ENCODE data around the gene EDA. TPM values are rescaled to one million over a fixed set of nuclear protein-coding genes. Genes with fewer than 3 reads are reported as not detected.

EDA gene
- total and polyA plus RNA-seq, 2 of the 13 experiments (the other 11 are each of a cell fraction or from before 2014, with no cell fraction given), result 8.8 to 11.2 TPM

- Histone ChIP-seq H3K27me3 (ENCODE audit: control insufficient read depth in 1 of 2, insufficient read depth in 2 of 2, low read length in 2 of 2) (no peaks in the 10 kb centered on the region), H3K27ac (ENCODE audit: extremely low read length, insufficient read depth, low read length) (no peak overlapping the region), H4K20me1 (ENCODE audit: insufficient read depth, low read length) (no peaks in the 10 kb centered on the region), H3K9me3 (ENCODE audit: low read length) (no peaks in the 10 kb centered on the region), H2AFZ (ENCODE audit: low read length) (no peak overlapping the region), H3K4me3 (replicated peaks in 1 of 3; ENCODE audit: insufficient read depth in 1 of 3, low read depth in 2 of 3, low read length in 3 of 3) (peak overlapping the region in 1 of 3 experiments; percentile 54; a peak in 2 of 6 replicates), H3K4me2 (ENCODE audit: low read depth, low read length) (peak overlapping the region; percentile 74), H3K4me1 (ENCODE audit: insufficient read depth, low read length) (peaks cover 63% of the 10 kb centered on the region), H3K9ac (ENCODE audit: insufficient read depth, low read depth, low read length) (no peak overlapping the region), H3K36me3 (replicated peaks in 1 of 2; ENCODE audit: control insufficient read depth in 1 of 2, insufficient read depth in 2 of 2, low read length in 2 of 2) (no peaks in the 10 kb centered on the region), H3K79me2 (ENCODE audit: insufficient read depth, low read length) (peaks cover 24% of the 10 kb centered on the region)
- TF ChIP-seq TSC22D2 (CRISPR knock-in tag; IDR thresholded peaks at IDR 0.05; ENCODE audit: borderline replicate concordance) (no peak), AFF4 (CRISPR knock-in tag; IDR thresholded peaks at IDR 0.05) (no peak), TERF1 (CRISPR knock-in tag; IDR thresholded peaks at IDR 0.05) (no peak), SNAI1 (CRISPR knock-in tag; IDR thresholded peaks at IDR 0.05; ENCODE audit: borderline replicate concordance) (no peak), ZNF615 (CRISPR knock-in tag; IDR thresholded peaks at IDR 0.05; ENCODE audit: borderline replicate concordance) (no peak), PCBP1 (IDR thresholded peaks at IDR 0.05; ENCODE audit: borderline replicate concordance, low read depth, low read length) (no peak), NRL (CRISPR knock-in tag; IDR thresholded peaks at IDR 0.05; ENCODE audit: borderline replicate concordance) (no peak), TRAFD1 (CRISPR knock-in tag; IDR thresholded peaks at IDR 0.05; ENCODE audit: borderline replicate concordance) (no peak), ZNF446 (CRISPR knock-in tag; IDR thresholded peaks at IDR 0.05) (no peak), SPEN (CRISPR knock-in tag; IDR thresholded peaks at IDR 0.05; ENCODE audit: low read depth) (no peak), ZSCAN20 (CRISPR knock-in tag; IDR thresholded peaks at IDR 0.05; ENCODE audit: borderline replicate concordance) (no peak), NPAS2 (CRISPR knock-in tag; IDR thresholded peaks at IDR 0.05; ENCODE audit: borderline replicate concordance) (no peak)
- intact Hi-C loops (cut with micrococcal nuclease; ENCODE audit: unreplicated experiment) (loop anchor here (2.0 kb wide), 2 partner anchors 58 to 110 kb away; partner anchors contain the start of gene NALF2), in situ Hi-C loops (cut with HindIII; ENCODE audit: extremely low pct_ligation_motif_present, low pct_unique_long_range_greater_than_20kb) (loop anchor here (5.0 kb wide), 1 partner anchor 78 kb away; no protein-coding TSS in a partner anchor)
- CTCF ChIA-PET (ENCODE audit: low intra/inter-chr PET ratio, low total read pairs), result no interaction called here
- FAIRE-seq (no peak), ATAC-seq (no peak), DNase-seq (ENCODE audit: low spot score) (no peak)
- WGBS (ENCODE audit: low lambda C conversion rate), result 53% methylated on average over 4 of the region's 4 CpGs
- no TSS peak for BruUV-seq (replicated peaks)
- POLR2A ChIA-PET, result no interaction called here
Measured at GRCh38 chrX:69614886-69615285, 1.0 kb upstream of the EDA start.
